Epithelial cell of esophagus (primary cell): ENCODE results near the gene POLR2H.
A peak's percentile ranks its signal among the peaks of the same experiment; 100 is the strongest.

Experiments
- DNase-seq: peaks from one replicate; pipeline ENCODE4 v3.0.0; 2010; ENCODE audit warnings: low read depth
- H3K4me3 ChIP-seq: 2 replicates; pipeline ENCODE4 v1.5.1; 2011; ENCODE audit warnings: mild to moderate bottlenecking, low read length, control low read depth
- CTCF ChIP-seq: IDR thresholded peaks from 2 replicates; pipeline ENCODE4 v1.5.1; 2011; ENCODE audit warnings: low read depth, mild to moderate bottlenecking, low read length, control low read depth, inconsistent platforms; ENCODE audit not compliant: insufficient read depth; ENCODE audit errors: missing control alignments

POLR2H gene

DNA sequence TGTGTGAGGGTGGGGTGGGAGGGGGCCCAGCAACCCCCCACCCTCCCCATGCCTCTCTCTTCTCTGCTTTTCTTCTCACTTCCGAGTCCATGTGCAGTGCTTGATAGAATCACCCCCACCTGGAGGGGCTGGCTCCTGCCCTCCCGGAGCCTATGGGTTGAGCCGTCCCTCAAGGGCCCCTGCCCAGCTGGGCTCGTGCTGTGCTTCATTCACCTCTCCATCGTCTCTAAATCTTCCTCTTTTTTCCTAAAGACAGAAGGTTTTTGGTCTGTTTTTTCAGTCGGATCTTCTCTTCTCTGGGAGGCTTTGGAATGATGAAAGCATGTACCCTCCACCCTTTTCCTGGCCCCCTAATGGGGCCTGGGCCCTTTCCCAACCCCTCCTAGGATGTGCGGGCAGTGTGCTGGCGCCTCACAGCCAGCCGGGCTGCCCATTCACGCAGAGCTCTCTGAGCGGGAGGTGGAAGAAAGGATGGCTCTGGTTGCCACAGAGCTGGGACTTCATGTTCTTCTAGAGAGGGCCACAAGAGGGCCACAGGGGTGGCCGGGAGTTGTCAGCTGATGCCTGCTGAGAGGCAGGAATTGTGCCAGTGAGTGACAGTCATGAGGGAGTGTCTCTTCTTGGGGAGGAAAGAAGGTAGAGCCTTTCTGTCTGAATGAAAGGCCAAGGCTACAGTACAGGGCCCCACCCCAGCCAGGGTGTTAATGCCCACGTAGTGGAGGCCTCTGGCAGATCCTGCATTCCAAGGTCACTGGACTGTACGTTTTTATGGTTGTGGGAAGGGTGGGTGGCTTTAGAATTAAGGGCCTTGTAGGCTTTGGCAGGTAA, 16.0 kb upstream of the POLR2H start:
- DNase-seq: peak; percentile 79
- H3K4me3 ChIP-seq: no peak overlapping the region
- peak; percentile 73 for TF ChIP-seq CTCF

- no peak for TF ChIP-seq CTCF
- DNase-seq: no peak
Observed at GRCh38 chr3:184346480-184347190, 14.9 kb upstream of the POLR2H start.

GRCh38 chr3:184347321-184348056, 14.0 kb upstream of the POLR2H start:
- no peak for DNase-seq
- no peak for TF ChIP-seq CTCF
- H3K4me3 ChIP-seq: no peak overlapping the region

More at GRCh38 chr3:184346480-184347190, 14.9 kb upstream of the POLR2H start:
- no peak overlapping the region for H3K4me3 ChIP-seq

DNA sequence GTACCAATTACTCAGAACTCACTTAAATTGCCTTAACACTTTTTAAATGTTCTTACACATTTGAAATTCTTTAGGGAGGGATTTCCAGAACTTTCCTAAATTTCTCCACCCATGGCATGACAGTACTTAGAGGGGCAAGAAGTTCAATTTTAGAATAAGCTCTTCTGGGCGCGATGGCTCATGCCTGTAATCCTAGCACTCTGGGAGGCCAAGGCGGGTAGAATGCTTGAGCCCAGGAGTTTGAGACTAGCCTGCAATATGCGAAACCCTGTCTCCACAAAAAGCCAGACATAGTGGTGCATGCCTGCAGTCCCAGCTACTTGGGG, 13.5 kb upstream of the POLR2H start:
- no peak overlapping the region for H3K4me3 ChIP-seq
- no peak for DNase-seq
- no peak for TF ChIP-seq CTCF

GRCh38 chr3:184349563-184350470, 11.7 kb upstream of the POLR2H start:
- no peak for TF ChIP-seq CTCF
- DNase-seq: no peak

DNA sequence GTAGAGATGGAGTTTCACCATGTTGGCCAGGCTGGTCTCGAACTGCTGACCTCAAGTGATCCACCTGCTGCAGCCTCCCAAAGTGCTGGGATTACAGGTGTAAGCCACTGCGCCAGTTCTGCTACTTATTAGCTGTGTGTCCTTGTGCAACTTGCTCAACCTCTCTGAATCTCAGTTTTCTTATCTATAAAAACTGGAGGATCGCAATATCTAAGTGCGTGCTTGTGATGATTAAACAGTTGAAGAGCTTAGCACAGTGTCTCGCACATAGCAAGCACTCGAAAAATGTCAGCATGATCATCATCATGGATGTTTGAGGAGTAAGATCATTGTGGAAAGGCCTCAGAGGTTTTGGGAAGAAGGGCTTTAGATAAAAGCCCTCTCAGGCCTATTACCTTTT, 10.9 kb upstream of the POLR2H start:
- H3K4me3 ChIP-seq: no peak overlapping the region
- no peak for TF ChIP-seq CTCF
- no peak for DNase-seq

More at GRCh38 chr3:184349563-184350470, 11.7 kb upstream of the POLR2H start:
- H3K4me3 ChIP-seq: no peak overlapping the region
